ENCODE results near the gene SEMA3B.
"Not testable (repeated sequence)": the region's sequence is repeated elsewhere in the genome, so short reads cannot be mapped to it uniquely, and the experiment has no call there.

The SEMA3B gene

DNA sequence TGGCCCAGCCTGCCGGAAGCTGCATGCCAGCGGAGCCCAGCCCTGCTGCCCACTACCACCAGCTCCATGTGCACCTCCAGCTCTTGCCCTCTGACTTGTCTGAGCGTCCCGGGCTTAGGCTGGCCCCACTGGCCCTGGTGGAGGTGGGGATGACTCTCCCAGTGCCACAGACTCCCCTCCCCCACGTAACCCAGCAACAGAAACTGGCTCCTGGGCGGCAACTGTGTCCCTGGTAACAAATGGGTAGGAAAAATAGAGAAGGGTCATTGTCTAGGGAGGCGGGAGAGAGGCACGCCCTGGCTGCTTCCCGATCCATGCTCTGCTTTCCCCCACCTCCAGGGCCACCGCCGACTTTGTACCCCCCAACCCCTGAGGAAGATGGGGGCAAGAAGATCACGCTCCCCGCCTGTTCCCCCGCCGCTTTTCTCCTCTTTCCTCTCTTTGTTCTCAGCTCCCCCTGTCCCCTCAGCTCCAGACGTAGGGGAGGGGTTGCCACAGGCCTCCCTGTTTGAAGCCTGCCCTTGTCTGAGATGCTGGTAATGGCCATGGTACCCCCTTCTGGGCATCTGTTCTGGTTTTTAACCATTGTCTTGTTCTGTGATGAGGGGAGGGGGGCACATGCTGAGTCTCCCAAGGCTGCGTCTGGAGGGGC, 10.8 kb upstream of the SEMA3B start:
- no peak for FAIRE-seq

GRCh38 chr3:50258979-50259378, 10.0 kb upstream of the SEMA3B start:
- FAIRE-seq = no peak

More for the DNA sequence above, 10.8 kb upstream of the SEMA3B start:
- no peak for DNase-seq (ENCODE audit: insufficient read length, low spot score)

GRCh38 chr3:50259432-50260026, 9.4 kb upstream of the SEMA3B start:
- peak; percentile 4 for FAIRE-seq

More at GRCh38 chr3:50258979-50259378, 10.0 kb upstream of the SEMA3B start:
- no peak for DNase-seq (ENCODE audit: insufficient read length, low spot score)

GRCh38 chr3:50260027-50260941, 8.7 kb upstream of the SEMA3B start:
- DNase-seq (ENCODE audit: insufficient read length, low spot score) (peak; percentile 99), FAIRE-seq (peak; percentile 64)

More at GRCh38 chr3:50259432-50260026, 9.4 kb upstream of the SEMA3B start:
- no peak for DNase-seq (ENCODE audit: insufficient read length, low spot score)

- DNase-seq (ENCODE audit: insufficient read length, low spot score) = no peak
- no peak for FAIRE-seq
Observed at GRCh38 chr3:50260942-50261441, 8.0 kb upstream of the SEMA3B start.

GRCh38 chr3:50261505-50261904, 7.4 kb upstream of the SEMA3B start:
- no peak for FAIRE-seq

DNA sequence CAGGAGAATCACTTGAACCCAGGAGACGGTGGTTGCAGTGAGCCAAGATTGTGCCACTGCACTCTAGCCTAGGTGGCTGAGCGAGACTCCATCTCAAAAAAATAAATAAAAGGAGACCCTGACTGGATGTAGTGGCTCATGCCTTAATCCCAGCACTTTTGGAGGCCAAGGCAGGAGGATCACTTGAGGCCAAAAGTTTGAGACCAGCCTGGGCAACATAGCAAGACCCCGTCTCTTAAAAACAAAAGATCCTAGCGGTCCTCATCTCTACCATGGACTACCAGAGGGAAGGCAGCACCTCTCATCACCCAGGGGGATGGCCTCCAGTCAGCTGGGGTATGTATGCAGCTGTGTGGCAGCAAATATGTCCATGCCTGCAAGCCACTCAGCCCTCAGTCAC, 6.7 kb upstream of the SEMA3B start:
- DNase-seq (ENCODE audit: insufficient read length, low spot score); FAIRE-seq: not testable (repeated sequence)

More at GRCh38 chr3:50261505-50261904, 7.4 kb upstream of the SEMA3B start:
- no peak for DNase-seq (ENCODE audit: insufficient read length, low spot score)

DNA sequence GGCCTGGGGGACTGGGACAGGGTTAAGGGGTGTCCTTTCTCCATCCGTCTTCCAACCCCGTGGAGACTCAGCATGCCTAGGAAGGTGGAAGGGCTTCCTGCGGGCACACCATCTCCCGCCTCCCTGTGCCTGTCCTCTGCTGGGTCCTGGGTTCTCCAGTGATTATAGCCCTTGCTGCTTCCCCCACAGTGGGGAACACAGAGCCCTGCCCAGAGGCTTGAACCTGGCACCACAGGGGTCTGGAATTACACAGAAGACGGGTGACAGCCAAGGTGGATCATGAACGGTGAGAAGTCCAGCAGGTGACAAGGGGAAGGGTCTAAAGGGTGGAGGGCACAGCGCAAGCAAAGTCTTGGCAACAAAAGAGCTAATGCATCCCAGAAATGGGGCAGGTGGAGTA, 6.2 kb upstream of the SEMA3B start:
- no peak for DNase-seq (ENCODE audit: insufficient read length, low spot score)
- FAIRE-seq = no peak

DNA sequence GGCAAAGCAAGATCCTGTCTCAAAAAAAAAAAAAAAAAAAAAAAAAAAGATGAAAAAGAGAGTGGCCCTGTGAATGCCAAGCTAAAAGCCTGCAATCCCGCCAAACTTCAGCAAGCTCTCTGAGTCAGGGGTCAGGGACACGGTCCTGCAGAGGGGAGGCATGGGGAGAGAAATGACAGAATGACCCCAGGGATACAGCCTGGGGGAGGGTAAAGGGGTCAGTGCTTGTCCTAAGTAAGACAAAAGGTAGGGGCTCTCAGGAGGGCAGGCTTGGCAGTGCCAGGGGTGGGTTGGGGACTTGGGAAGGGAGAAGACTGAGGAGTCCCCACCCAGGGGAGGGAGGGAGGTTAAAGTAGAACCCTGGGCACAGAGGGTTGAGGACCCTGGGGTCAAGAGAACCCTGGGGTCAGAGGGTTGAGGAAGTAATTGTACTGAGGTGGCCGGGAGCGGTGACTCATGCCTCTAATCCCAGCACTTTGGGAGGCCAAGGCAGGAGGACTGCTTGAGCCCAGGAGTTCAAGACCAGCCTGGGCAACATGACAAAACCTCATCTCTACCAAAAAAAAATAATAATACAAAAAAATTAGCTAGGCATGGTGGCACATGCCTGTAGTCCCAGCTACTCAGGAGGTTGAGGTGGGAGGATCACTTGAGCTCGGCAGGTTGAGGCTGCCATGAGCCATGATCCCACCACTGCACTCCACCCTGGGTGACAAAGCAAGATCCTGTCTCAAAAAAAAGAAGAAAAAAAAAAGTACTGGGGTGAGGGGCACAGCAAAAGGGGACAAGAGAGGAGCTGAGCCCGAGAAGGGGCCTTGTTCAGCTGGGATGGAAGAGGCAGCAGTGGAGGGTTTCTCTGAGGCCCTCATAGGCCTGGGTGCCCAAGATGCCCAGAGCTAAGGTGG, 5.2 kb upstream of the SEMA3B start:
- FAIRE-seq (no peak), DNase-seq (ENCODE audit: insufficient read length, low spot score) (no peak)

GRCh38 chr3:50264383-50264963, 4.5 kb upstream of the SEMA3B start:
- FAIRE-seq = no peak
- DNase-seq (ENCODE audit: insufficient read length, low spot score) = no peak

DNA sequence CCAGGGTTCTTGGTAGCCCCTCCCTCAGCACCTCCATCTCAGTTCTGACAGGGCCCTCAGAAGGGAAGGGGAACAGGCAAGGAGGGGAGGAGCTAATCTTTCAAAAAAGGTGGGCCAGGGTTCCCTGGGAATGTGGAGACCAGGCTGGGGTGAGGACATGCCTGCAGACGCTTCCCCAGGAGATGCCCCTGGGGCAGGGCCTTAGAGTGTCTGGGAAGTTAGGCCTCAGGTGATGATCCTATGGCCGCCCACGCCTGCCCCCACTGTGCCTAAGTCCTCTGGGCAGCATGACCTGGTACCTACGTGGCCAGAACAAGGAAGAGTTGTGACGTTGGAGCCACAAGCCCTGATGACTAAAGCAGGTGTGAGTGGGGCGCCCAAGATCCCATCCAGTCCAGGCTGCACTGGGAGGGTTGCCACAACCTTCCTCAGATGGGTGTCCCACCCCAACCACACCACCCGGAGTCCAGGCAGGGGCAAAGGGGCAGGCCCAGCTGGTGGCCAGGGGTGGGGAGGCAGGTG, 3.9 kb upstream of the SEMA3B start:
- DNase-seq (ENCODE audit: insufficient read length, low spot score) (no peak), FAIRE-seq (no peak)

- FAIRE-seq (no peak), DNase-seq (ENCODE audit: insufficient read length, low spot score) (no peak)
Observed at GRCh38 chr3:50265571-50265970, 3.4 kb upstream of the SEMA3B start.

DNA sequence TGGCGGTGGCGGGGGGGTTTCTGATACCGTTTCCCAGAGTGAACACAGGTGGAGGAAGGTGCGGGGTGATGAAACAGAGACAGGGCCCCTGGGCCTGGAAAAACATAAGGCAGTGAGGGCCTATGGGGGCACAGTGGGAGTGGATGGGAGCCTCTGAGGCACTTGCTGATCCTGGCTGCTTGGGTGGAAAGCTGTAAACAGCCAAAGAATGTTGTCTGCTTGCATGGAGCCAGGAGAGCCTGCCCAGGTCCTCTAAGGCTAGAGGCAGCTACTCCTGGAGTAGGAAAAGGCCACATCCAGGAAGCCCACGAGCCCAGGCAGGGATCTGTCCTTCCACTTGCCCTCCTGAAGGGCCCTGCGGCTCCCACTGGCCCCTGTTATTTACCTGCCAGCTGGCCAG, 2.9 kb upstream of the SEMA3B start:
- DNase-seq (ENCODE audit: insufficient read length, low spot score) (no peak), FAIRE-seq (no peak)

- FAIRE-seq (no peak), DNase-seq (ENCODE audit: insufficient read length, low spot score) (no peak)
Observed at GRCh38 chr3:50266836-50267235, 2.1 kb upstream of the SEMA3B start.

- no peak for DNase-seq (ENCODE audit: insufficient read length, low spot score)
- FAIRE-seq = no peak
Observed at GRCh38 chr3:50267280-50267913, 1.6 kb upstream of the SEMA3B start.

DNA sequence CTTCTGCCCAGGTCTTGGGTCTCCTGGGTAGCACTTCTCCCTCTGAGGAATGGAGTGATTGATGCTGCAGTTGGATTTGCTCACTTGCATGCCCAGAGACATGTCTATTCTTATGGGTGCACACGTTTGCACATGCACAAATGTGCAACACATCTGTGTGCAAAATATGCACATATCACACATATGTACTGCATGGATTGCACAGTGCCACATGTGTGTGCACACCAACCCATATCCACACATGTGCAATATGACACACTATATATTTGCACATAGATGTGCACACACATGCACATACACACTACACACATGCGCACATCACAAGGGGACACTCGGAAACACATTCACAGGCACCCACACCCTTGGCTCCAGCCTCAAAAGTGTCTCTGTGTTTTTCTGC, 671 bp upstream of the SEMA3B start:
- FAIRE-seq = no peak
- DNase-seq (ENCODE audit: insufficient read length, low spot score) = no peak

DNA sequence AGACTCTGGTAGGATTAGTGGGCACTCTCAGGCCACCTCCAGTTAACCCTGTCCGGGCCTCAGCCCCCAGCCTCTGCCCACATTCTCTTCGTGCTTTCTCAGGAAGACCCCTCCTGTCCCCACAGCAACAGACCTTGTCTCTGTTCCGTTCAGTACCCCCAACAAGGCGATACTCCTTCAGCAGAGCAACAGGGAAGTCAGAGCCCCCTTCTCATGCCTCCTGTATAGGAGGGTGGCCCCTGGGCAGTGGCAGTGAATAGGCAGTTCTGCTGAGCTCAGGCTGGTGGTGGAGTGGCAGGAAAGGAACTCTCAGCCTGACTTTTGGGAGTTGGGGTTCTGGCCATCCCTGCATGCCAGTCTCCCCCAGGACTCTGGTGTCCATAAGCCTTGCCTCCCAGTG, 513 bp downstream of the SEMA3B start:
- FAIRE-seq (no peak), DNase-seq (ENCODE audit: insufficient read length, low spot score) (no peak)

DNA sequence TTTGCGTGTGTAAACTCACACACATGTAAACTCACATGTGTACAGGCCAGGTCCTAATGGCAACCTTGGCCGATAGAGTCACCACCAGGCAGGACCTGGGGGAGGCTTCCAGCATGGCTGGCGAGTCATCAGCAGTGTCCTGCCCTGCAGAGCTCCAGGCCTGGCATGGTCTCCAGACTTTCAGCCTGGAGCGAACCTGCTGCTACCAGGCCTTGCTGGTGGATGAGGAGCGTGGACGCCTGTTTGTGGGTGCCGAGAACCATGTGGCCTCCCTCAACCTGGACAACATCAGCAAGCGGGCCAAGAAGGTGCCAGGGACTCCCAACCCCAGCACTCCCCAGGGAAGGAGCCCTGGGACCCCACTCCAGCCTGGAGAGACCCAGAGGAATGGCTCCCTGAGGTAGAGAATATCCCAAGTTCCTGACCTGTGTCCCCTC, 1.0 kb downstream of the SEMA3B start:
- FAIRE-seq (no peak), DNase-seq (ENCODE audit: insufficient read length, low spot score) (no peak)
